ENCODE data around the gene KRT40. TPM values are rescaled to one million over a fixed set of nuclear protein-coding genes. Genes with fewer than 3 reads are reported as not detected.

The KRT40 gene
- total and polyA plus RNA-seq, 2 experiments from 2014 or later: 0.33 TPM; not detected in 1

GRCh38 chr17:40996829-40997228 is 12.7 kb upstream of the KRT40 start:
- no peaks in the 10 kb centered on the region for H4K20me1 ChIP-seq (ENCODE audit: insufficient read depth, poor library complexity, severe bottlenecking)
- WGBS (ENCODE audit: low lambda C conversion rate, missing lambda C conversion rate): 81% methylated on average over 4 of the region's 4 CpGs
- TF ChIP-seq EZH2 (IDR thresholded peaks at IDR 0.05; ENCODE audit: borderline replicate concordance) (no peak), EZH2phosphoT487 (IDR thresholded peaks at IDR 0.05; ENCODE audit: low read depth, severe bottlenecking, unreplicated experiment) (no peak), CTCF (IDR thresholded peaks at IDR 0.05; ENCODE audit: poor library complexity) (no peak)

GRCh38 chr17:40995116-40995515 is 11.0 kb upstream of the KRT40 start:
- Histone ChIP-seq H2AFZ (no peak overlapping the region), H3K27ac (no peak overlapping the region), H3K79me2 (no peaks in the 10 kb centered on the region), H3K4me1 (ENCODE audit: insufficient read depth) (no peaks in the 10 kb centered on the region), H3K4me3 (no peak overlapping the region), H3K4me2 (no peak overlapping the region), H3K9me3 (ENCODE audit: low read depth) (no peaks in the 10 kb centered on the region), H3K36me3 (replicated peaks; ENCODE audit: insufficient read depth, low read depth) (no peaks in the 10 kb centered on the region), H4K20me1 (ENCODE audit: insufficient read depth, poor library complexity, severe bottlenecking) (no peaks in the 10 kb centered on the region), H3K27me3 (peaks cover 4% of the 10 kb centered on the region), H3K9me2 (replicated peaks; ENCODE audit: insufficient read depth) (no peaks in the 10 kb centered on the region)
- no peak for TF ChIP-seq EZH2 (IDR thresholded peaks at IDR 0.05; ENCODE audit: borderline replicate concordance)
- no peak for TF ChIP-seq CTCF (IDR thresholded peaks at IDR 0.05; ENCODE audit: poor library complexity)
- TF ChIP-seq EZH2phosphoT487 (IDR thresholded peaks at IDR 0.05; ENCODE audit: low read depth, severe bottlenecking, unreplicated experiment): no peak
- DNase-seq (ENCODE audit: low spot score): no peak
- 0% methylated on average over 1 of the region's 1 CpG for WGBS (ENCODE audit: low lambda C conversion rate, missing lambda C conversion rate)

More at GRCh38 chr17:40996829-40997228, 12.7 kb upstream of the KRT40 start:
- H3K4me3 ChIP-seq: no peak overlapping the region
- DNase-seq (ENCODE audit: low spot score): no peak
- no peaks in the 10 kb centered on the region for H3K36me3 ChIP-seq (replicated peaks; ENCODE audit: insufficient read depth, low read depth)
- no peaks in the 10 kb centered on the region for H3K9me2 ChIP-seq (replicated peaks; ENCODE audit: insufficient read depth)
- no peaks in the 10 kb centered on the region for H3K79me2 ChIP-seq
- no peaks in the 10 kb centered on the region for H3K9me3 ChIP-seq (ENCODE audit: low read depth)
- peaks cover 4% of the 10 kb centered on the region for H3K27me3 ChIP-seq
- H3K4me1 ChIP-seq (ENCODE audit: insufficient read depth): no peaks in the 10 kb centered on the region
- no peak overlapping the region for H3K27ac ChIP-seq
- H3K4me2 ChIP-seq: no peak overlapping the region
- H2AFZ ChIP-seq: no peak overlapping the region

- Histone ChIP-seq H3K36me3 (replicated peaks; ENCODE audit: insufficient read depth, low read depth) (no peaks in the 10 kb centered on the region), H3K4me3 (no peak within 1 kb of the TSS), H3K4me1 (ENCODE audit: insufficient read depth) (no peaks in the 10 kb centered on the region), H4K20me1 (ENCODE audit: insufficient read depth, poor library complexity, severe bottlenecking) (no peaks in the 10 kb centered on the region), H2AFZ (no peak within 1 kb of the TSS), H3K9me2 (replicated peaks; ENCODE audit: insufficient read depth) (no peaks in the 10 kb centered on the region), H3K4me2 (no peak within 1 kb of the TSS), H3K9me3 (ENCODE audit: low read depth) (no peaks in the 10 kb centered on the region), H3K79me2 (no peaks in the 10 kb centered on the region), H3K27ac (no peak within 1 kb of the TSS), H3K27me3 (peaks cover 4% of the 10 kb centered on the region)
- TF ChIP-seq EZH2phosphoT487 (IDR thresholded peaks at IDR 0.05; ENCODE audit: low read depth, severe bottlenecking, unreplicated experiment) (no peak), EZH2 (IDR thresholded peaks at IDR 0.05; ENCODE audit: borderline replicate concordance) (no peak), CTCF (IDR thresholded peaks at IDR 0.05; ENCODE audit: poor library complexity) (no peak)
- DNase-seq (ENCODE audit: low spot score): no peak
- WGBS (ENCODE audit: low lambda C conversion rate, missing lambda C conversion rate): 44% methylated on average over 4 of the region's 4 CpGs
Measured at GRCh38 chr17:40993839-40994238, 9.7 kb upstream of the KRT40 start, which contains the start of gene KRTAP3-3. Gene KRTAP3-3, minus strand, starts transcription at chr17:40994164. Its CDS starts 67 bp downstream, at chr17:40994097.

GRCh38 chr17:40993084-40993483 is 9.0 kb upstream of the KRT40 start:
- TF ChIP-seq CTCF (IDR thresholded peaks at IDR 0.05; ENCODE audit: poor library complexity) (no peak), EZH2 (IDR thresholded peaks at IDR 0.05; ENCODE audit: borderline replicate concordance) (no peak), EZH2phosphoT487 (IDR thresholded peaks at IDR 0.05; ENCODE audit: low read depth, severe bottlenecking, unreplicated experiment) (no peak)
- no peak overlapping the region for H3K4me2 ChIP-seq
- WGBS (ENCODE audit: low lambda C conversion rate, missing lambda C conversion rate): 94% methylated on average over 2 of the region's 2 CpGs
- H4K20me1 ChIP-seq (ENCODE audit: insufficient read depth, poor library complexity, severe bottlenecking): no peaks in the 10 kb centered on the region
- H2AFZ ChIP-seq: no peak overlapping the region
- no peaks in the 10 kb centered on the region for H3K4me1 ChIP-seq (ENCODE audit: insufficient read depth)
- H3K9me3 ChIP-seq (ENCODE audit: low read depth): no peaks in the 10 kb centered on the region
- H3K9me2 ChIP-seq (replicated peaks; ENCODE audit: insufficient read depth): no peaks in the 10 kb centered on the region
- peaks cover 4% of the 10 kb centered on the region for H3K27me3 ChIP-seq
- no peak overlapping the region for H3K27ac ChIP-seq
- H3K79me2 ChIP-seq: no peaks in the 10 kb centered on the region
- DNase-seq (ENCODE audit: low spot score): no peak
- H3K36me3 ChIP-seq (replicated peaks; ENCODE audit: insufficient read depth, low read depth): no peaks in the 10 kb centered on the region
- H3K4me3 ChIP-seq: no peak overlapping the region

Measured in hepatocyte (in vitro differentiated cells).